ENCODE data around the gene ARID1B. TPM values are rescaled to one million over a fixed set of nuclear protein-coding genes. Genes with fewer than 3 reads are reported as not detected.

Gene ARID1B
- total RNA-seq, 1 experiment from 2014 or later = 35.6 TPM

- H3K4me1 ChIP-seq (ENCODE audit: control insufficient read depth in 1 of 2, insufficient read depth in 2 of 2, low read length in 2 of 2) = no peaks in the 10 kb centered on the region
- DNase-seq (ENCODE audit: low read depth, low spot score) = no peak
- no peak overlapping the region for H2AFZ ChIP-seq (ENCODE audit: low read depth, low read length, poor library complexity, severe bottlenecking)
- POLR2A ChIA-PET = no interaction called here
- intact Hi-C loops (cut with micrococcal nuclease) = no loop called here
- H3K9me3 ChIP-seq (ENCODE audit: control insufficient read depth in 1 of 2, insufficient read depth in 1 of 2, low read depth in 1 of 2, low read length in 2 of 2) = no peaks in the 10 kb centered on the region
- BruUV-seq (replicated peaks) = no TSS peak
- peaks cover 23% of the 10 kb centered on the region; the same call in 1 of the 2 replicates for H3K27me3 ChIP-seq (ENCODE audit: insufficient read depth, low read length)
- CTCF ChIA-PET = no interaction called here
- H3K36me3 ChIP-seq (ENCODE audit: control insufficient read depth in 1 of 2, insufficient read depth in 2 of 2, low read length in 2 of 2) = no peaks in the 10 kb centered on the region
- TF ChIP-seq POLR2AphosphoS5 (IDR thresholded peaks at IDR 0.05; ENCODE audit: low read depth, low read length) (no peak), EGR1 (IDR thresholded peaks at IDR 0.05; ENCODE audit: low read depth) (no peak), ATF3 (IDR thresholded peaks at IDR 0.05) (no peak), REST (IDR thresholded peaks at IDR 0.05; ENCODE audit: low read depth) (no peak), SIN3A (IDR thresholded peaks at IDR 0.05; ENCODE audit: low read depth) (no peak), MAX (IDR thresholded peaks at IDR 0.05) (no peak), JUND (IDR thresholded peaks at IDR 0.05) (no peak), ZFX (IDR thresholded peaks at IDR 0.05) (no peak), YY1 (IDR thresholded peaks at IDR 0.05; ENCODE audit: extremely low read depth, insufficient replicate concordance, low read depth, low read length) (no peak), POLR2A (IDR thresholded peaks at IDR 0.05; ENCODE audit: borderline replicate concordance, extremely low read depth, insufficient read depth, insufficient read length) (no peak), EZH2 (IDR thresholded peaks at IDR 0.05) (no peak)
- H4K20me1 ChIP-seq (ENCODE audit: insufficient read depth) = no peaks in the 10 kb centered on the region
- ATAC-seq = no peak
- no peak overlapping the region for H3K9ac ChIP-seq (ENCODE audit: low read length)
- no peaks in the 10 kb centered on the region for H3K9me2 ChIP-seq (ENCODE audit: insufficient read depth)
- no peaks in the 10 kb centered on the region for H3K79me2 ChIP-seq (ENCODE audit: insufficient read depth, low read length)
- no peak overlapping the region for H3K27ac ChIP-seq (ENCODE audit: low read depth, low read length)
- RAD21 ChIA-PET (ENCODE audit: low non-redundant PET in 1 of 2, low total read pairs in 2 of 2, uncharacterized antibody in 2 of 2, unreplicated experiment in 2 of 2) = no interaction called here
- no peak overlapping the region for H3K4me2 ChIP-seq (ENCODE audit: low read length)
- no peak overlapping the region for H3K4me3 ChIP-seq (replicated peaks in 1 of 2; ENCODE audit: low read depth in 1 of 2, low read length in 2 of 2)
These were observed 477.4 kb downstream of the ARID1B start for GRCh38 chr6:157254538-157254937.
